HG03457 (cell line): ENCODE measurements around the gene GNMT.
"Not testable (repeated sequence)": the region's sequence is repeated elsewhere in the genome, so short reads cannot be mapped to it uniquely, and the experiment has no call there.

Experiments used
- ATAC-seq: cut with Tn5 transposase; IDR thresholded peaks from one replicate; pipeline ENCODE4 v1.9.1; 2021; ENCODE audit warnings: moderate number of reproducible peaks; ENCODE audit not compliant: unreplicated experiment

The GNMT gene

DNA sequence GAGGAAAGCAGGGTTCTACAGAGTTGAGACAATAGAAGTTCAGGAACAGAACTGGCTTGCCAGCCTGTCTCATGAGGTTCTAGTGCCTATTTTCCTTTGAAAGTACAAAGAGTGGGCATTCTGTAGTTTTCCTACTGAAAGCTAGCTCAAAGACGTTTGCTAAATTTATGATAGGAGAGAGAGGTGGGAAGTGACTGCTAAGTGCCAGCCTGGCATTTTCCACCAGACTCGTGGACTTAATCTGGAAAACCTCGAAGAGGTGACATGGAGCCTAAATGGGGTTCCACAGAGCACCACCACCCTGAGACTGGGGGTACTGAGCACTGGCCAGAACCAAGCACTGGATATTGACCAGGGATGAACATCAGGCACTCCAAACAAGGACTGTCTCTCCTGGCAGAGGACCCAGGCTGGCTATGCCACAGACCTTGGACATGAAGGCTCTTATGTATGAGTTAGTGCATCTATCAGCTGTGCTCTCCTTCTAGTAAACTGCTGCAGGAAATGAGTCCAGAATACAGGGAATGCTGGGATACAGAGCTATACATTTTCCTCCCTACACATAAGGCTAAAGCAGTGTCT lies 11.3 kb downstream of the GNMT start:
- no peak for ATAC-seq

DNA sequence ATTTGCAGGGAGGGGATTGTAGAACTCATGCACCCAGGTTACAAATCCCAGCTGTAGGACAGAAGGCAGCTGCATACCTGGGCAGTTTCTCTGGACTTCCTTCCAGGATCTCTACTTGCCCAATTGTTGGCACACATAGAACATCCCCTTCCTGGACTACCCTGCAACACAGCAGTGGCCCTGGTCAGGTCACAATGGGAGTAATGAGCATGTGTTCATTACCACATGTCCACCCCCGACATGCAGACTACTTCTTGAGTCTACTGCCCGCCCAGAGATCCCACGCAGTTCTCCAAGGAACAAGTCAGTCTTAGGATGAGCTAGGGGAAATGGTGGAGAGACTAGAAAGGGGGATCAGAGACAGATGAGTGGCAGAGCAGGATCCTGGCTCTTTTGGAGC lies 13.4 kb downstream of the GNMT start:
- ATAC-seq, result no peak

GRCh38 chr6:42974919-42975505 lies 14.5 kb downstream of the GNMT start:
- no peak for ATAC-seq

- no peak for ATAC-seq
Measured at GRCh38 chr6:42978487-42978838, 17.9 kb downstream of the GNMT start.

DNA sequence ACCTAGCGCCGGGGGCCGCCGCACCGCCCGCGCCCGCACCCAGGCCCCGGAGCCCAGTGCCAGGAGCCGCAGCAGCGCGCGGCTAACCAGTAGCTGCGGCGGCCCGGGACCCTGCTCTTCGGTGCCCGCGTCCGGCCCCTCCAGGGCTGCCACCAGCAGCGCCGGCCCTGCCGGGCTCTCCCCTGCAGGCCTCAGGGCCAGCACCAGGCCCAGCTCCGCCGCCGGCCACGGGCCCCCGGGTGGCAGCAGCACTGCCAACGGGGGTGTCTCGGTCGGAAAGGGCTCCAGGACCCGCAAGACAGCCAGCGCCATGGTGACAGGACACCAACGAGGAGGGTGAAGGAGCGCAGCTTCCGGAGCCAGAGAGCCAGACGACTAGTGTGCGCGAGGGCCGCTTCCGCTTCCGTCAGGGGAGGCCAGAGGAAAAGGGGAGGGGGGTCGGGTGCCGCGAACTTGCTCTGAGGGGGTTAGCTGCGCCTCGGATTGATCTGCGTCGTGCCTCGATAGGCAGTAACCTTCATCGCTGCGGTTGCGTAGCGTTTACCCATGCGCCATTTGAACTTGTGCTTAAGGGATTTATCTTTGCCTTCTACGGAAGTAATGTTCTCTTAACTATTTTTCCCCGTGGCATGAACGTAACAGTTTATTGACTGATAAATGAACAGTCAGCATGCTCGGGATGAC lies 18.4 kb downstream of the GNMT start, which contains the start of gene PEX6:
PEX6 (minus strand) TSS at position 343 of the 684 bp plus-strand sequence; CDS start at position 312, 31 bp downstream.
- peak; percentile 72 for ATAC-seq

DNA sequence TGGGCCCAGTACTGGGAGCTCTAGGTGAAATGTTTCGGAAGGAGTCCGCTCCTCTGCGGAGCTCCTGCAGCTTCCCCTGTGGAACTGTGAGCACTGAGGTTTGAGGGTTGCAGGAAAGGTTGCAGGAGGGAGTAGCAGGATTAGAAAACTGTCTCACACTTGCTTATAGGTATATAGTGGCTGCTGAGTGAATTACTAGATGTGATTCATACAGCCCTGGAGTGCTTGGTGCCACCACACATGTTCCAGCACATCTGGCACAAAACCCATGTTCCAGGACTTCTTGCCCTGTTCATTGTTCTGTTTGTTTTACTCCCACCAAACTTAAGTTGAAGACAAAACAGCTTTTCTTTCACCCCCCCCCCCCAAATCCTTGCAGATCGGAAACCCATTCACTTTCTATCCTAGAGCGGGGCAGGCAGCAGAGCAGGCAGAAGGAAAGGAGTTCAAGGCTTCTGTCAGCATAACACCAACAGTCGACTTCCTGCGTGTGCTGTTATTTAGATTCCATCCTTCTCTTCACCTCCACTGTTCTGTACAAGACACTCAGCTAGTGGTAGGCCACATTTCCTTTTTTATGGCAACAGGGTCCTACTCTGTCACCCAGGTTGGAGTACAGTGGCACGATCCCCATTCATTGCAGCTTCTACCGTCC lies 19.1 kb downstream of the GNMT start:
- no peak for ATAC-seq

DNA sequence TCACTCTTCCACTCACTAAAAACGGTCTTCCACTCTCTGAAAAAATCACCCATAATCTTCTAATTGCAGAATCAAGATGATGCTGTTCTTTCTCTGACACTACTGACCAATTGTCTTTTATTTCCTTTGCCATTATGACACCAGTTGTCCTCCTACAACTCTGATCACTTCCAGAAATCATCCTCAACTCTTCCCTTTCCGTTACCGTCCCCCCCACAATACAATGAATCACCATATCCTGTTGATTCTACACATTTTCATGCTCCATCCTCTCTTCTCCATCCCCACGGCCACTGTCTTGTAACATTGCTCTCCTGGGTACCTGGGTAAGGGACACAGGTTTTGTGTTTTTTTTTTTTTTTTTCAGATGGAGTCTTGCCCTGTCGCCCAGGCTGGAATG lies 21.3 kb downstream of the GNMT start:
- no peak for ATAC-seq

- peak; percentile 85 for ATAC-seq
Measured at GRCh38 chr6:42984001-42984923, 23.7 kb downstream of the GNMT start, which contains the start of gene PPP2R5D. Gene PPP2R5D, plus strand, starts transcription at chr6:42984570. Its CDS starts 108 bp downstream, at chr6:42984678.

GRCh38 chr6:42984924-42985475 lies 24.4 kb downstream of the GNMT start:
- no peak for ATAC-seq

GRCh38 chr6:42987533-42988451 lies 27.2 kb downstream of the GNMT start:
- ATAC-seq, result no peak

DNA sequence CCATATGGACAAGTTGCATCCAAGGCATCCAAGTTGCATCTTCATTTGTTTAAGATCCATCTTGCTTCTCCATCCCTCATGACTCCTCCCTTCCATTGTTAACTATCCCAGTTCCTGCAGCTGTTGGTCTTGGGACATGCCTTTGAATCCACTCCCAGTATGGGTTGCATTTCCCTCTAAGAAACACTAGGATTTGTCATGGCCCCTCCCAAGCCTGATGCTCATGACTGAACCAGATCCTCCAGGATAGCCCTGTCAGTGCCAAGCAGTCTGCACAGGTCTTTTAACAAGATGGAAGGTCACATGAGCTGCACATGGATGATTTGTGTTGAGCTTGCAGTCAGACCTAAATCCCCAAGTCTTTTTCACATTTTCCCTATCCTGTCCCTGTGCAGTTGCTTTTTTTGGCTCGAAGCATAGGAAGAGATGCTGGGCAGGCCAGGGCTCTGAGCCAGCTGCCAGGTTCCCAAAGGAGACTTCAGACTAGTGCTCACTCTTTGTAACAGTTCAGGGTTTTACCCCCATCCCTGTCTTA lies 28.0 kb downstream of the GNMT start:
- no peak for ATAC-seq

DNA sequence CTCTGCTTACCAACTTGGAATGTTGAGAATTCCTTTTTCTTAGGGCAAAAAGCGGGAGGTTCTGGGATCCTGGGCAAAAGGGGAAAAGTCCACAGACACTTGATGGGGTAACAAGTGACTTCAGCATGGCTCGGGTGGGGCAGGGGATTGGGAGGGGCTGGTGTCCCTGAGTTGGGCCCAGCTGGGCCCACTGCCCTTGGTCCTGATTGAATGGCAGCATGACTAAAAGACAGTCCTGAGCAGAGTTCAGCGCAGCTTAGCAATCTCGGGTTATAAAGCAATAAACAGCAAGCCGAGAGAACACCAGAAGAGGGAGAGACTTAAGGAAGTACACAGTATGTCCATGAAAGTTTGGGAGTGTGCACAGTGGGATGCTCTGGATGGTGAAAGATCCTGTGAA lies 29.4 kb downstream of the GNMT start:
- no peak for ATAC-seq

DNA sequence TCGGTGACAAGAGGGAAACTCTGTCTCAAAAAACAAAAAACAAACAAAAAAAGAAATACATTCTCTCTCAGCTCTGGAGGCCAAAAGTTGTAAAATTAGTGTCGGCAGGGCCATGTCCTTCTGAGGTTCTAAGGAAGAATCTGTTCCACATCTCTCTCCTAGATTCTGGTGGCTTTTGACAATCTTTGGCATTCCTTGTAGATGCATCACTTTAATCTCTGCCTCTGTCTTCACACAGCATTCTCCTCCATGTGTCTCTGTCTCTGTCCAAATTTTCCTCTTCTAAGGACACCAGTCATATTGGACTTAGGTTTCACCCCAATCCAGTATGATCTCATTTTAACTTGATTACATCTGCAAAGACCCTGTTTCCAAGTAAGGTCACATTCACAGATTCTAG lies 32.9 kb downstream of the GNMT start:
- no peak for ATAC-seq

DNA sequence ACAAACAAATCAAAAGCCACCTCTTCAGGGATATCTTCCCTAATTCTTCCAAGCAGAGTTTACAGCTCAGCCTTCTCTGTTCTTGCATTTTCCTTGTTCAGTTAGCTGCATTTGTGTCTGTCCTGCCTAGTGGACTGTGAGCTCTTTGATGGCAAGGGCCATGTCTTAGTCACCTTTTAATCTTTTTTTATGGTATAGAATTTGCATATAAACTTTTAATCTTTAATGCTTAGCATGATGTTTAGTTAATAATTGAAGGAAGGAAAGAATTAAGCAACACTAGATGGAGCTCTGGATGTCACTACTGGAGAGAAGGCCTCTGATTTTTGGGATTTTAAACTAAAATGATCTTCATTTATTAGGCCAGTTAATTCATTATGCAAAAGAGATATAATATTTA lies 36.0 kb downstream of the GNMT start:
- ATAC-seq, result no peak

- not testable (repeated sequence) for ATAC-seq
Measured at GRCh38 chr6:42998205-42998604, 37.7 kb downstream of the GNMT start.

DNA sequence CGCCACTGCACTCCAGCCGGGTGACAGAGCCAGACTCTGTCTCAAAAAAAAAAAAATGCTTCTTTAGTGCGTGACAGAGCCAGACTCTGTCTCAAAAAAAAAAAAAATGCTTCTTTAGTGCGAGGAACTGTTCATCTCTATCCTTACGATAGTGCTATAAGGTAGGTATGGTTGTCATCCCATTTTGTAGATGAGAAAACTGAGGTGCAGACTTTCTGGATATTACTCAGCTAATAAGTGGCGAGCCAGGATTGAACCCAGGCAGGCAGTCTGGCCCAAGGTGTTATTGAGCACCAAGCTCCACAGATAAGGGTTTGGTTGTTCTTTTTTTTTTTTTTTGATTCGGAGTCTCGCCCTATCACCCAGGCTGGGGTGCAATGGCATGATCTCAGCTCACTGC lies 41.3 kb downstream of the GNMT start:
- no peak for ATAC-seq

DNA sequence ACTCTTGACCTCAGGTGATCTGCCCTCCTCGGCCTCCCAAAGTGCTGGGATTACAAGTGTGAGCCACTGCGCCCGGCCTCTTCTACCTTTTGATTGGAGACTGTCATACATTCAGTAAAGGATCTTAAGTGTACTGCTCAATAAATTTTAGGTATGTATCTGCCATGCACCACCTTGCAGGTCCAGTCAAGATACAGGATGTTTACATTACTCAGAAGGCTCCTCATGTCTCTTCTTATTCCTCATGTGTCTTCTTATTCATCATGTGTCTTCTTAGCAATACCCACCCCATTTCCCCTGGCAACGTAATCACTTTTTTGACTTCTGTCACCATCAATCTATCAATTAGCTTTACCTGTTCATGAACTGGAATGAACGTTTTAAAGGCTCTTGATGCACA lies 45.3 kb downstream of the GNMT start:
- no peak for ATAC-seq

DNA sequence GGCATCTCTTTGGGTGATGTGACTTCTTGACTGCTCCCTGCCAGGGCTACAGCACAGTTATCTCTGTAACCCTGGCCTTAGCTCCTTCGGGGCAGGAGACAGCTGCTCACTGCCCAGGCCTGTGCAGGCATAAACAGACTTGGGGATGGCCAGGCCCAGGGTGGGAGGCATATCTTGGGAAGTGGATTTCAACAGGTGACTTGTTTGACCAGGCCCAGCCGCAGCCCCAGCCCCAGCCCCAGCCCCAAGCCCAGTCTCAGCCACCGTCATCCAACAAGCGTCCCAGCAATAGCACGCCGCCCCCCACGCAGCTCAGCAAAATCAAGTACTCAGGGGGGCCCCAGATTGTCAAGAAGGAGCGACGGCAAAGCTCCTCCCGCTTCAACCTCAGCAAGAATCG lies 45.7 kb downstream of the GNMT start:
- ATAC-seq, result no peak

DNA sequence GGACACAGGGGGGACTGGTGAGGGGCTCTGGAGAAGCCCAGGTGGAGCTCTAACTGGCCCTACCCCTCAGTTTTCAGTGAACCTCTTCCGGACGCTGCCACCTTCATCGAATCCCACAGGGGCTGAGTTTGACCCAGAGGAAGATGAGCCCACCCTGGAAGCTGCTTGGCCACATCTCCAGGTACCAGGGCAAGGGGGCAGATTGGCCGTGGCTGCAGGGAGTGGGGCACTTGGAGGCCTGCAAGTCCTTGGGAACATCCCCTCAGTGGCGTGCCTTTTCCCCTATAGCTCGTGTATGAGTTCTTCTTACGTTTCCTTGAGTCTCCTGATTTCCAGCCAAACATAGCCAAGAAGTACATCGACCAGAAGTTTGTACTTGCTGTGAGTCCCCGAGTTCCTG lies 46.6 kb downstream of the GNMT start:
- ATAC-seq, result no peak
